Measurements from ENCODE around the gene TSC22D2.

- TF ChIP-seq EP300 (IDR thresholded peaks at IDR 0.05; ENCODE audit: borderline replicate concordance) (no peak), MAX (IDR thresholded peaks at IDR 0.05) (no peak), FOXM1 (IDR thresholded peaks at IDR 0.05; ENCODE audit: borderline replicate concordance, low read depth) (no peak), REST (IDR thresholded peaks at IDR 0.05; ENCODE audit: low read depth) (no peak), CREB1 (IDR thresholded peaks at IDR 0.05; ENCODE audit: low read depth) (no peak), TAF1 (IDR thresholded peaks at IDR 0.05; ENCODE audit: low read depth) (no peak), YY1 (IDR thresholded peaks at IDR 0.05; ENCODE audit: low read depth) (no peak), CEBPB (IDR thresholded peaks at IDR 0.05) (no peak), NFIC (IDR thresholded peaks at IDR 0.05) (no peak), TEAD4 (IDR thresholded peaks at IDR 0.05) (no peak), USF1 (IDR thresholded peaks at IDR 0.05) (no peak), TCF12 (IDR thresholded peaks at IDR 0.05; ENCODE audit: low read depth) (no peak), EGR1 (IDR thresholded peaks at IDR 0.05) (no peak)
Measured at GRCh38 chr3:150396956-150397550, 11.0 kb upstream of the TSC22D2 start.
